ENCODE measurements around the gene EFCAB9.

DNA sequence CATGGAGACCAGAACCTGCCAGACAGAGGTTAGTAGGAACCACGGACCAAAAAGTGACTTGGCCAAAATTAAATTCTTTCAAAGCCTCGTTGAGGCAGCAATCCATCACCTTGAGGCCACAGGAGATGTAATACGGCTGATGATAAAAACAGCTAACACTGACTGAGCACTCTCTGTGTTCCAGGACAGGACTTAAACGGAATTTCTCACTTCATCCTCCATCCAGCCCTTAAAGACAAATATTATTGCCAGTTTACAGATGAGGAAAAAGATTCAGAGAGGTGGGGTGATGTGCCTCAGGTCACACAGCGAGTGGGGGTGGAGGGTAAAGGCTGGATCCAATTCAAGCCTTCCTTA is 31.0 kb upstream of the EFCAB9 start:
- TF ChIP-seq, protein P1, sequence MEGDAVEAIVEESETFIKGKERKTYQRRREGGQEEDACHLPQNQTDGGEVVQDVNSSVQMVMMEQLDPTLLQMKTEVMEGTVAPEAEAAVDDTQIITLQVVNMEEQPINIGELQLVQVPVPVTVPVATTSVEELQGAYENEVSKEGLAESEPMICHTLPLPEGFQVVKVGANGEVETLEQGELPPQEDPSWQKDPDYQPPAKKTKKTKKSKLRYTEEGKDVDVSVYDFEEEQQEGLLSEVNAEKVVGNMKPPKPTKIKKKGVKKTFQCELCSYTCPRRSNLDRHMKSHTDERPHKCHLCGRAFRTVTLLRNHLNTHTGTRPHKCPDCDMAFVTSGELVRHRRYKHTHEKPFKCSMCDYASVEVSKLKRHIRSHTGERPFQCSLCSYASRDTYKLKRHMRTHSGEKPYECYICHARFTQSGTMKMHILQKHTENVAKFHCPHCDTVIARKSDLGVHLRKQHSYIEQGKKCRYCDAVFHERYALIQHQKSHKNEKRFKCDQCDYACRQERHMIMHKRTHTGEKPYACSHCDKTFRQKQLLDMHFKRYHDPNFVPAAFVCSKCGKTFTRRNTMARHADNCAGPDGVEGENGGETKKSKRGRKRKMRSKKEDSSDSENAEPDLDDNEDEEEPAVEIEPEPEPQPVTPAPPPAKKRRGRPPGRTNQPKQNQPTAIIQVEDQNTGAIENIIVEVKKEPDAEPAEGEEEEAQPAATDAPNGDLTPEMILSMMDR (IDR thresholded peaks at IDR 0.05) = no peak
- TF ChIP-seq POLR2A (IDR thresholded peaks at IDR 0.05) = no peak
